Stimulated activated CD8-positive, alpha-beta memory T cell treated with anti-CD3 and anti-CD28 coated beads, Interleukin-15, amount 100 ng/mL, for 1 hour (primary cell): Measurements from ENCODE around the gene RSPO4.

Experiments used
- DNase-seq: peaks from one replicate; pipeline ENCODE4 v3.0.0-alpha.2; 2020; ENCODE audit warnings: low read depth

Gene RSPO4

GRCh38 chr20:967796-968742 lies 34.0 kb downstream of the RSPO4 start:
- no peak for DNase-seq

DNA sequence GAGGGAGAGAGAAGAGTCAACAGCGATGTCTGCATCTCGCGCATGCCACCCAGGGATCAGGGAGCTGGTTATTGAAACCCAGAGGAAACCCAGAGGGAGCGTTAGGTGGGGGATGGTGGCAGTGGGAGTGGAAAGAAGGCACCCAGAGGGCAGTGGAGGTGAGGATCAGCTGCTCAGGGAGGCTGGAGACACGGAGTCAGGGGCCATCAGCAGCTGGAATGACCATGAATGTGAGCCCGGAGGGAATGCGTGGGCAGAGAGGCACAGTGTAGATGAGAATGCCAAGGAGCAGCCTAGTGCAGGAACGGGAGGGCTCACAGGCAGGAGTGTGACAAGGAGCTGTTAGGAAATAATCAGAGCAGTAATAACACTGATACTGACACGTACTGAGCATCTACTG lies 36.2 kb downstream of the RSPO4 start:
- DNase-seq, result no peak

GRCh38 chr20:963795-964194 lies 38.3 kb downstream of the RSPO4 start:
- no peak for DNase-seq

GRCh38 chr20:962683-963082 lies 39.4 kb downstream of the RSPO4 start:
- DNase-seq, result no peak

- DNase-seq, result no peak
Observed at GRCh38 chr20:962223-962622, 39.9 kb downstream of the RSPO4 start.

- no peak for DNase-seq
Observed at GRCh38 chr20:961768-962167, 40.3 kb downstream of the RSPO4 start.

DNA sequence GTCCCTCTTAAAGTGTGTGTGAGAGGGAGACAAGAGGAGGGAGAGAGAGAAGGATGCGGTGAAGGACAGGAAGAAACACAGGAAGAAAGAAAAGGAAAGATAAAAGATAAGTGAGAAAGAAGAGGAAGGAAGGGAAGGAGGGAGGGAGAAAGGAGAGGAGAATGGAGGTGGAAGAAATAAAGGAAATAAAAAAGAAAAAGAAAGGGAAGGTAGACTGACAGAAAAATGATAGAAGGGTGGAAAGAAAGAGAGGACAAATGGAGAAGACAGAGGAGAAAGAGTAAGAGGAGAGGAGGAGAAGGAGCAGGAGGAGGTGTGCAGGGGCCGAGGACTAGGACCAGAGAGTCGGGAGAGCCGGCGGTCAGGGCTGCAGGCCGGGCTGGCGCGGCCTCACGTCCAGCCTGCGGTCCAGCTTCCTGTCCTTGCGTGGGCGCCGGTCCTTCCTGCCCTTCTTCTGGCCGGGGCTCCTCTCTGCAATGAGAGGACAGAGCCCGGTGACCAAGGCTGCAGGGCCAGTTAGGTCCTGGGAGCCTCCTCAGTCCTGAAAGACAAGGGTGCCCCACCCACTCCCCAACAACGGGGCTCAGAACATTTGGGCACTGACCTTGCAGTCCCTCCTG lies 42.0 kb downstream of the RSPO4 start:
- no peak for DNase-seq

DNA sequence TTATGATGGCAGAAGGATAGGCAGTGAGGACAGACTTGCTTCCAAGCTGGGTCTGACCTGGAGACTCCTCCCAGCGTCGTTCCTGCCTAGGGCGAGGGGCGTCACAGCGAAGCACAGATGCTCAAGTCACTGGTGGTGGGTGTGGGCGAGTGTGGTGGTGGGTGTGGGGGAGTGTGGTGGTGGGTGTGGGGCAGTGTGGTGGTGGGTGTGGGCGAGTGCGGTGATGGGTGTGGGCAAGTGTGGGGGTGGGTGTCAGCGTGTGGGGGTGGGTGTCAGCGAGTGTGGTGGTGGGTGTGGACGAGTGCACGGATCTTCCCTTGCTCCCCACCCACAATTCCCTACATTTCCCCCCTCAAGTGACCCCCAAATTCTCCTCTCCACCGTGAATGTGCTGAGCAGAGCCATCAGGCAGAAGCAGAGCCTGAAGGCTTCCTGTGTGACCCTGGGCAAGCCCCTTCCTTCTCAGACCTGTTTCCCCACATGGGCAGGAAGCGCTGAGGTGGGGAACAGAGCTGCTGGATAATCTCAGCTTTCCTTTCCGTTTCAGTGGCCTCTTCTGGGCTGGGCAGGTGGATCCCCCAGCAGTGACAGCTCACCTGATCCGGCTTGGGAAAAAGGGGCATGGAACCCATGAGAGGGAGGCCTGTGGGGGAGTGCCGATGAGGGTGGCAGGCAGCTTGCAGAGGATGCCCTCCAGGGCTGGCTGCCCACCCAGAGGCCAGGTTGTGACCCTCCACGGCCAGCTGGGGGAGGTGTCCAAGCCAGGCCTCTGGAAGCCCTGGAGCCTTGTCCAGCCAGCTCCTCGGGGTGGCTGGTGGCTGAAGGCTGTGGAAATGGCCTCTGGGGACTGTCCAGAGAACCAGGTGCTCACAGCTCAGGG lies 42.9 kb downstream of the RSPO4 start:
- no peak for DNase-seq

DNA sequence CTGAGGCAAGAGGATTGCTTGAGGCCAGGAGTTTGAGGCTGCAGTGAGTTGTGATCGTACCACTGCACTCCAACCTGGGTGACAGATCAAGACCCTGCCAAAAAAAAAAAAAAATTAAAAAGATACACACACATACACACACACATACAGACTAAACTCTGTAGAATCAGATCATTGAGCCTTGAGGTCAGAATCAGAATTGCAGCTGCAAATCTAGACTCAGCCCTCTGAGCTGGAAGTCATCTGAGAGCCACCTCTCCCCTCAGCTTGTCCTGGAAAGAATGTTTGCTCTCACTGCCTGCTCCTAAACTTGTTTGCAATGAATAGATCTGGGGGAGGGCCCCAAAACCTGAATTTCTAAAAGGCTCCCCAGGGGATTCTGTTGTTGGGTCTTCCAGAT lies 44.6 kb downstream of the RSPO4 start:
- DNase-seq, result no peak

DNA sequence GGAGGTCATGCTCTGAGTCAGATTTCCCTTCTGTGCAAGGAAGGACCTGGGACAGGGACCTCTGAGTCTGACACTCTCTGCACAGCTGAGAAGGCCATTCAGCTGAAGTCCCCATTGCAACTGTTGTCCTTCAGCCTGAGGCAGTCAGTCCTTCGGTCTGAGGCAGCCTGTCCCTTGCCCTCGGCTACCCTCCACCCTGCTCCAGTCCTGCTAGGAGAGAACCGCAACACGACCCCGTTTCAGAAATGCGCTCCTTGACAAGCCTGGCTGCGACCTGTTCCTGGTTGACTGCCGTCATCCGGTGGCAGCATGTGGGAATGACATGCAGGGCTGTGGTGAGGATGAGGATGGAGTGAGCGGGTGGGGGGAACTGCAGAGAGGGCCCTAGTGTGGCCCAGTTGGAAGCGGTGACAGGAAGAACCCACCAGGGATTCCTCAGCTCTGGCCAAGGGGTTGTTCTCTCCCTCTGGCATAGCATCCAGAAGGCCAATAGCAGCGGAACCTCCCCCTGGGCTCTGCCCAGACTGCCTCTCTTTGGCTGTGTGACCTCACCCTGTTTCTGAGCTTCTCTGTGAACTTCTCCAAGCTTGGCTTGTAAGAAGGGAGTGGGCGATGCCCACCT lies 45.7 kb downstream of the RSPO4 start:
- DNase-seq, result peak; percentile 49

DNA sequence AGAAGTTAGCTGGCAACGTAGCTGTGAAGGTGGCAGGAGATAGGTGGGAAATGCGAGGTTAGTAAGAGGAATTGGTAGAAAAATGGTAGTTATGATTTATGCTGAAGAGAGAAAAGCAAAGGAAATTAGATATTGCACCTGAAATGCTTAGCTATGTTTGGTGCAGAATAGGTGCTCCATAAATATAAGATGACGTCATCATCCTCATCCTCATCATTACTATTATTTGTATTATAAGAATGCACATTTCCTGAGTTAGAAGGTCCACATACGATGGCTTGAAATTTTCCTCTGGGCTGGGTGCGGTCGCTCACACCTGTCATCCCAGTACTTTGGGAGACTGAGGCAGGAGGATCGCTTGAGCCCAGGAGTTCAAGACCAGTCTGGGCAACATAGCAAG lies 46.5 kb downstream of the RSPO4 start:
- no peak for DNase-seq

DNA sequence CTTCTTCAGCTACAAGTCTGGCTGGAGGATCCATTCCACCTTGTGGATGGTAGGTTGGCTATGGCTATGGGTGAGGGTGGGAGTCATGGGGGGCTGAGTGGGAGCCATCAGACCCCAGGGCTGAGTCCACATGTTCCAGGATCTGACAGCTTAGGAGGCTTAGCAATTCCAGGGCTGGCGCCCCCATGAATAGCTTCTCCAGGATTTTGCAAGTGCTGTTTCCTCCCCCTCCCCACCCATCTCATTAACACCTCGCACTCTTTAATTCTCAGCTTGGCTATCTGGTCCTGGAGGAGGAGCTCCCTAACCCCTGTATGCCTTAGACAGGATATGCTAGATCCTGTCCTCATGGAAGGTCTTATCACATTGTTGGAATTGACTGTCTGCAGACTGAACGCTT lies 47.0 kb downstream of the RSPO4 start:
- no peak for DNase-seq

DNA sequence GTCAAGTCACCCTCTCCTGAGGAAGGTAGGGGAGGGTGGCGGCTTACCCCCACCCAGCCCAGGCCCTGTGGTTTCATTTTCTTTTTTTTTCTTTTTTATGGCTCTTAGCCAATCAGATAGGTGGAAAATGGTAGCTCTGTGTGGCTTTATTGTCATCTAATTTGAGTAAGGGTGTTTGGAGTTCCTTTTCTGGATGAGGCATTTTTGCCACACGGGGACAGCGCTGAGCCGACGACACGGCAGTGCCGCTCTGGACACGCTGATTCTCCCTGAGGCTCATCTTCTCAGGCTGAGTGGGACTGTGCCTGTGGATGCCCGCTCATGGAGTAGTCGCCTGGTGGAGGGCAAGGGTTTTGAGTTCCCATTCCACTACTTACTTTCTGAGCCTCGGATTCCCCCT lies 48.4 kb downstream of the RSPO4 start:
- no peak for DNase-seq

- no peak for DNase-seq
Observed at GRCh38 chr20:952196-952795, 49.8 kb downstream of the RSPO4 start.

DNA sequence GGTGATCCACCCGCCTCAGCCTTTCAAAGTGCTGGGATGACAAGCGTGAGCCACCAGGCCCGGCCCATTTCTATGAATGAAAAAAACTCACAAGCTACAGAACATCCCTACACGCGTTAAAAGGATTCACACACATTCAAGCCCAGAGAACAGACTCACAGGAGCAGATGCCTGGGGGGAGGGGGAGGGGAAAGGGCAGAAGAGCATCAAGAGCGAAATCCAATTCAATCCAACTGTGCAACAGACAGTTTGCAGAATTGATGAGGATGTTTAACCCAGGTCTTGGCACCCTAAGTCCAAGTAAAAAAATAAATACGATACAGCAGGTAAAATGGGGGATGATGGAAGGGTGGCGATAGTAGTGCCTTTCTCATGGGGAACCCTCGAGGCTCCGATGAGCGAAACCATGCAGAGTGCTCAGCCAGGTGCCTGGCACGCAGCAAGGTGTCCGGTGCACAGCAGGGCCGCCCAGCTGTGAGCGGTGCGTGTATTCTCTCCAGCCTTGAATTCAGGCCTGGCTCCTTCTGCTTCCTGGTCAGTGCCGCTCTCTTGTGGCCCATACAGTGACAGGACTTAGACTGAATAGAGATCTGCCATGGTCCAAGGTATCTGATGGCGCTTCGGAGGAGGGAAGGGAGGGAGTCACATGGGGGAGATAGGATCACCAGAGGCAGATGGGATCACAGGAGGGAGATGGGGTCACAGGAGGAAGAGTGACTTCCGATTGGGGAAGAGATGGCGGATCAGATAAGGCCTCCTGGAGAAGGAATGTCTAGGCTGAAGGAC lies 50.5 kb downstream of the RSPO4 start:
- DNase-seq, result no peak

GRCh38 chr20:949717-950116 lies 52.4 kb downstream of the RSPO4 start:
- DNase-seq, result no peak

DNA sequence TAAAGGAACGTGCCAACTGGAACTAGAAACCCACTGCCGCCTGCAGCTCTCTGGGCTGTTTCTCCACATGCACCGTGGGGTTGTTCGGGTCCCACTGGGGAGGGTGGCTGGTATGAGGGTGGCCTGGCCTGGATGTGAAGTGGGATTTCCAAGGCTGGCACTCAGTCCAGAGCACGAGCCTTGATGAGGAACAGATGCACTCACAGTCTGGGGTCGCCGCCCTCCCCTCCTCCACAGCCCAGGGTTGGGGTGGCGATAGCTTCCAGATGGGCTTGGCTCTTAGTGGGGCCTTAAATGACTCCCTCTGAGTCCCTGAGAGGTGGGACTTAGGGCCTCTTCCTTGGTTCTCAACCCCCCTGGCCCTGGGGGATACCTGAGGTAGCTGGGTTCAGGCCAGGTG lies 55.3 kb downstream of the RSPO4 start:
- no peak for DNase-seq

DNA sequence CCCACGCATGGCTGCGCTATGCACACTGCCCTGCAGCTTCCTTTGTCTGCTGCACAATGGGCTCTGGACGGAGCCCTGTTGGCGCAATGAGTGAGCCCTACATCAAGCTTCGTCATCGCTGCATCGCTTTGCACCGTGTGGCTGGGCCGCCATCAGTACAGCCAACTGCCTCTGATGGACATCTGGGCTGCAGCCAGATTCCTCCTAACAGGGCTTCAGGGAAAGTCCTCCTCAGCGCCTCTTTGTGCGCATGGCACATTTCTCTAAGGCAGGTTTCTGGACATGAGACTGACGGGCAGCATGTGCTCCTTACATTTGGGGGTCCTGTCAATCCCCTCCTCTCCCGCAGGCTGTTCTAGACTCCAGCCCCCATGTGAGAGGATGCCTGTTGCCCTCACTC lies 56.3 kb downstream of the RSPO4 start:
- DNase-seq, result no peak

- DNase-seq, result no peak
Observed at GRCh38 chr20:944774-945410, 57.2 kb downstream of the RSPO4 start.

- DNase-seq, result no peak
Observed at GRCh38 chr20:944148-944547, 58.0 kb downstream of the RSPO4 start.
